ENCODE results near the gene FGD5. TPM values are rescaled to one million over a fixed set of nuclear protein-coding genes. Genes with fewer than 3 reads are reported as not detected.

Gene FGD5
- total and polyA plus RNA-seq, 12 donors: 8.9 to 23.4 (median 15.9) TPM

- Histone ChIP-seq H3K4me3 (no peak overlapping the region), H3K27ac (no peak overlapping the region), H3K9me3 (no peaks in the 10 kb centered on the region), H3K4me1 (no peaks in the 10 kb centered on the region), H3K27me3 (no peaks in the 10 kb centered on the region), H3K36me3 (no peaks in the 10 kb centered on the region)
- DNase-seq (peak in 1 of 2 donors; percentile 3), ATAC-seq (no peak)
- WGBS, 2 donors: 88 to 92% methylated on average over 18 of the region's 18 CpGs
- TF ChIP-seq CTCF (IDR thresholded peaks at IDR 0.05): no peak
- intact Hi-C loops (cut with DNase I): no loop called here
Observed at GRCh38 chr3:14771593-14772497, 46.9 kb upstream of the FGD5 start.

- Histone ChIP-seq H3K27me3 (no peaks in the 10 kb centered on the region), H3K4me3 (no peak overlapping the region), H3K27ac (no peak overlapping the region), H3K4me1 (no peaks in the 10 kb centered on the region), H3K36me3 (no peaks in the 10 kb centered on the region), H3K9me3 (no peaks in the 10 kb centered on the region)
- intact Hi-C loops (cut with DNase I): no loop called here
- WGBS, 2 donors: 87% methylated on average over 16 of the region's 16 CpGs
- ATAC-seq (no peak), DNase-seq (peak in 1 of 2 donors; percentile 1)
- TF ChIP-seq CTCF (IDR thresholded peaks at IDR 0.05): no peak
Observed at GRCh38 chr3:14772533-14773138, 46.1 kb upstream of the FGD5 start.

- H3K4me1 ChIP-seq: no peaks in the 10 kb centered on the region
- H3K27ac ChIP-seq: no peak overlapping the region
- intact Hi-C loops (cut with DNase I): no loop called here
- H3K27me3 ChIP-seq: no peaks in the 10 kb centered on the region
- peaks cover 0 to 6% (median under 1%) of the 10 kb centered on the region in 11 donors for H3K9me3 ChIP-seq
- H3K4me3 ChIP-seq: no peak overlapping the region
- DNase-seq (no peak), ATAC-seq (no peak)
- TF ChIP-seq CTCF (IDR thresholded peaks at IDR 0.05): no peak
- H3K36me3 ChIP-seq: no peaks in the 10 kb centered on the region
Observed at GRCh38 chr3:14773281-14773680, 45.5 kb upstream of the FGD5 start.

- no peaks in the 10 kb centered on the region for H3K27me3 ChIP-seq
- no peak overlapping the region for H3K27ac ChIP-seq
- H3K4me1 ChIP-seq: no peaks in the 10 kb centered on the region
- intact Hi-C loops (cut with DNase I): no loop called here
- H3K36me3 ChIP-seq: no peaks in the 10 kb centered on the region
- peaks cover 0 to 10% (median 3%) of the 10 kb centered on the region in 11 donors for H3K9me3 ChIP-seq
- TF ChIP-seq CTCF (IDR thresholded peaks at IDR 0.05): no peak
- DNase-seq: no peak
- 81 to 92% methylated on average over 6 of the region's 6 CpGs for WGBS, 2 donors
- ATAC-seq: no peak
- H3K4me3 ChIP-seq: no peak overlapping the region
Observed at GRCh38 chr3:14773691-14774128, 45.1 kb upstream of the FGD5 start.
